Smooth muscle cell (in vitro differentiated cells): Measurements from ENCODE around the gene ELOVL6. TPM values are rescaled to one million over a fixed set of nuclear protein-coding genes. Genes with fewer than 3 reads are reported as not detected.

Experiments used
- DNase-seq: peaks from one replicate; lab custom pipeline; 2025; ENCODE audit not compliant: unreplicated experiment; lab: John Stamatoyannopoulos, UW
- H2AFZ ChIP-seq: fragments of 200-600 bp; sonication (generic); 2 replicates; pipeline ENCODE4 v1.6.0; 2016; ENCODE audit warnings: antibody characterized with exemption, low read depth, mild to moderate bottlenecking
- H3F3A ChIP-seq: fragments of 200-600 bp; sonication (generic); 2 replicates; pipeline ENCODE4 v1.6.0; 2017; ENCODE audit warnings: antibody characterized with exemption, low read depth
- H3K27ac ChIP-seq: fragments of 200-600 bp; sonication (generic); 2 replicates; pipeline ENCODE4 v1.5.1; 2016; ENCODE audit warnings: low read depth, mild to moderate bottlenecking
- H3K27me3 ChIP-seq: fragments of 200-600 bp; sonication (generic); 2 replicates; pipeline ENCODE4 v1.6.1; 2016; ENCODE audit warnings: low read depth, mild to moderate bottlenecking
- H3K36me3 ChIP-seq: fragments of 200-600 bp; sonication (generic); 2 replicates; pipeline ENCODE4 v1.5.1; 2016; ENCODE audit warnings: low read depth
- H3K4me1 ChIP-seq: fragments of 200-600 bp; sonication (generic); 2 replicates; pipeline ENCODE4 v1.5.1; 2016; ENCODE audit warnings: low read depth
- H3K4me2 ChIP-seq: fragments of 200-600 bp; sonication (generic); 2 replicates; pipeline ENCODE4 v1.6.0; 2016; ENCODE audit warnings: mild to moderate bottlenecking
- H3K4me3 ChIP-seq: fragments of 200-600 bp; sonication (generic); 2 replicates; pipeline ENCODE4 v1.5.1; 2016; ENCODE audit warnings: mild to moderate bottlenecking
- H3K79me2 ChIP-seq: fragments of 200-600 bp; sonication (generic); 2 replicates; pipeline ENCODE4 v1.6.0; 2016; ENCODE audit warnings: low read depth, mild to moderate bottlenecking
- H3K9ac ChIP-seq: fragments of 200-600 bp; sonication (generic); 2 replicates; pipeline ENCODE4 v1.6.0; 2016; ENCODE audit warnings: low read depth
- H3K9me3 ChIP-seq: fragments of 200-600 bp; sonication (generic); replicated peaks from 2 replicates; pipeline ENCODE4 v1.5.1; 2016; ENCODE audit warnings: low read depth
- H4K20me1 ChIP-seq: fragments of 200-600 bp; sonication (generic); 2 replicates; pipeline ENCODE4 v1.6.0; 2016; ENCODE audit warnings: low read depth
- WGBS: methylation state at CpG from one replicate; pipeline ENCODE4 v1.1.7; 2016; ENCODE audit warnings: low lambda C conversion rate; 5-methylcytosine and 5-hydroxymethylcytosine counted together
- polyA plus RNA-seq: library from polyadenylated mRNA; unstranded; fragments of >200 nt; fragmentation: Nextera tagmentation; extraction: Ambion mirVana; gene quantifications from 2 replicates; pipeline ENCODE4 v1.2.1, GENCODE V29; 2016
- total RNA-seq: library from RNA; depleted of rRNA; stranded (reverse); fragments of >200 nt; gene quantifications from 2 replicates; pipeline ENCODE4 v1.2.3, GENCODE V29; 2014
- TF ChIP-seq, protein P1 (sequence below): fragments of 200-600 bp; sonication (generic); IDR thresholded peaks from 2 replicates; pipeline ENCODE4 v1.5.1; 2017; ENCODE audit warnings: borderline replicate concordance, mild to moderate bottlenecking, antibody characterized with exemption; ENCODE audit not compliant: insufficient read depth, poor library complexity, severe bottlenecking

The ELOVL6 gene
- total and polyA plus RNA-seq, 2 experiments from 2014 or later = 7.8 to 11.6 TPM

DNA sequence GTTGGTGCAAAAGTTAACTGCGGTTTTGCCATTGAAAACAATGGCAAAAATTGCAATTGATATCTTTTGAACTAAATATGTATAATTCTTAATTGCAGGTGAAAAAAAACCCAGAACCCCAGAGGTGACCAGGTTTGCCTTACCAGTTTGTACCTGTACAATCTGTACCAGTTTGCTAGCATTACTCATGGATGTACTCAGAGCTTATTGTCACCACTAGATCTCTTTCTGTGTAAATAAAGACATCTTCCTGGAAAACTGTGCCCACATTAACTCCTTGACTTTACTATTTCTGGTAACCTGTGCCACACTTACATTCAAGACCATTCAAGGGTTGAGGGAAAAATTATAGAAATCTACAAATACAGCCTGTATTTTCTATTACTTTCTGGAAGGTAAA is 139.7 kb downstream of the ELOVL6 start:
- H3K36me3 ChIP-seq = no peaks in the 10 kb centered on the region
- H3K79me2 ChIP-seq = no peaks in the 10 kb centered on the region
- WGBS = 91% methylated on average over 1 of the region's 1 CpG
- no peak for DNase-seq
- H3F3A ChIP-seq = no peaks in the 10 kb centered on the region
- H3K4me1 ChIP-seq = peaks cover 4% of the 10 kb centered on the region
- no peak overlapping the region for H3K4me2 ChIP-seq
- H3K27ac ChIP-seq = no peak overlapping the region
- no peaks in the 10 kb centered on the region for H3K9me3 ChIP-seq
- H3K27me3 ChIP-seq = no peaks in the 10 kb centered on the region
- TF ChIP-seq, protein P1, sequence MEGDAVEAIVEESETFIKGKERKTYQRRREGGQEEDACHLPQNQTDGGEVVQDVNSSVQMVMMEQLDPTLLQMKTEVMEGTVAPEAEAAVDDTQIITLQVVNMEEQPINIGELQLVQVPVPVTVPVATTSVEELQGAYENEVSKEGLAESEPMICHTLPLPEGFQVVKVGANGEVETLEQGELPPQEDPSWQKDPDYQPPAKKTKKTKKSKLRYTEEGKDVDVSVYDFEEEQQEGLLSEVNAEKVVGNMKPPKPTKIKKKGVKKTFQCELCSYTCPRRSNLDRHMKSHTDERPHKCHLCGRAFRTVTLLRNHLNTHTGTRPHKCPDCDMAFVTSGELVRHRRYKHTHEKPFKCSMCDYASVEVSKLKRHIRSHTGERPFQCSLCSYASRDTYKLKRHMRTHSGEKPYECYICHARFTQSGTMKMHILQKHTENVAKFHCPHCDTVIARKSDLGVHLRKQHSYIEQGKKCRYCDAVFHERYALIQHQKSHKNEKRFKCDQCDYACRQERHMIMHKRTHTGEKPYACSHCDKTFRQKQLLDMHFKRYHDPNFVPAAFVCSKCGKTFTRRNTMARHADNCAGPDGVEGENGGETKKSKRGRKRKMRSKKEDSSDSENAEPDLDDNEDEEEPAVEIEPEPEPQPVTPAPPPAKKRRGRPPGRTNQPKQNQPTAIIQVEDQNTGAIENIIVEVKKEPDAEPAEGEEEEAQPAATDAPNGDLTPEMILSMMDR = no peak
- no peak overlapping the region for H3K4me3 ChIP-seq
- no peak overlapping the region for H3K9ac ChIP-seq
- H4K20me1 ChIP-seq = peaks cover 4% of the 10 kb centered on the region
- no peak overlapping the region for H2AFZ ChIP-seq

DNA sequence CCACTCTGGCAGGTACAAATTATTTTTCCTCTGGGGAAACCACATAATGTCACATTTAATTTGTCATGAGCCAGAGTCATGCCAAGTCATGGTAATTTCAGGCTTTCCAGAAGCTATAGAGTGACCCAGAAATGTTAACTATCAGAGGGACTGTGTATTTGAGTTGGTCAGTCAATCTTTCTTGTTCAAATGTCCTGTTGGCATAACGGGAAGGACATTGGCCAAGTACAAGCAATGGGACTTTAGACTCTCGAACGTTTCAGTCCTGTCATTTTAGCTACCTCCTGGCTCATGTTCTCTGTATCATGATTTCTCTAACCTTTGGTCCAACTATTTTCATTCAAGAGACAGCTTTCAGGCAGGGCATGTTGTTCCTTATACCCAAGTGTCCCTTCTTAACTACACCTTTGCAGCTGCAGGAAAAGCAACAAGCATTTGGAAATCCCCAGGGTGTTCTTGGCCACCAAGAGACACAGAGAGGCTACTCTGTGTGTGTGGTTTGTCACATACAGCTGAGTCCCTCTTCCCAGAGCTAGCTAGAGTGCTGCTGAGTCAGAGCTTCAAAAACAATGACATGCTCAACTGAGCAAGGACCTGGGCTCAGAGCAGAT is 143.2 kb downstream of the ELOVL6 start:
- no peaks in the 10 kb centered on the region for H3K79me2 ChIP-seq
- WGBS = 94% methylated on average over 3 of the region's 3 CpGs
- no peak overlapping the region for H2AFZ ChIP-seq
- H3K4me1 ChIP-seq = peaks cover 4% of the 10 kb centered on the region
- H4K20me1 ChIP-seq = no peaks in the 10 kb centered on the region
- TF ChIP-seq, protein P1 = no peak
- no peak overlapping the region for H3K4me2 ChIP-seq
- no peaks in the 10 kb centered on the region for H3K36me3 ChIP-seq
- H3K9ac ChIP-seq = no peak overlapping the region
- H3K4me3 ChIP-seq = no peak overlapping the region
- H3F3A ChIP-seq = no peaks in the 10 kb centered on the region
- H3K27ac ChIP-seq = no peak overlapping the region
- H3K9me3 ChIP-seq = no peaks in the 10 kb centered on the region
- DNase-seq = no peak
- H3K27me3 ChIP-seq = no peaks in the 10 kb centered on the region

DNA sequence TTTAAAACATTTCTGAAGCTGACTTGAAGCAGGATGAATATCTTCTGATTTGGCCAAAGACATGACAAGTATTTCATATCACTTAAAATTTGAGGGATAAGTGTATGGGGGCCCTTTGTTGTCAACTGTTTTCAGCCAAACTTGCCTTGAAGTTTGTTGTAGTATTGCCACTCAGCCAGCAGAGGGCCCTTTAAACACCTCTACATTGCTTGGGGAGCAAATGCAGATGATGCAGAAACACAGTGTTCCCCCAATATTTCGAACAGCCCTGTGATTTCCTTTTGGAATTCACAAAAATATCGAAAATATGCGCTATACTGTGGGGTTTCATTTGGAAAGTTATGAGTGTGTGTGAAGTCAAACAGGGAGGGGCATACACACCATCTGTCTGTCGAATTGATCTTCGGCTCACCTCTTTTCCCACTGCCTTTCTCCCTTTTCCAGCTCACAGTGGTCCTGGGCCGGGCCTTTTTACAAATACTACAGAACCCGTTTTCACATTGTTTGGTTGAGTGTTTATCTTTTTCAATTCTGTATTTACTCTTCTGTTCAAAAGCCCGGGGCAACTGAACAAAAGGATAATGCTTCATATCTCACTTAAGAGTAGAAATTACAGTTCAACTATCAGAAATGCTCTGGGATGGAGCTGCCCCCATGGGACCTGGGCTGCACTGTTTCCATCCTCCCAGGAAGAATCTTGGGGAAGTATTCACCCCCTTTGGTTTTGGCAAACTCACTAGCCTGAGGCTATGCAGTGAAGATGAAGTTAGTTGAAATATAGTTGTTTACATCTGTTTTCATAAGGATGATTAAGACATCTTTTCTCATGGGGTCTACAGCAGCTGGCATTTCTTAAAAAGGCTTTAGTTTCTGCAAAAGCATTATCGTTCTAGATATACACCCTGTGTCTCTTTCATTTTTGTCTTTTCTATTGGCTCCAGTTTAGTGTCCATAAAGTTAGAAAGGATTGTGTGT is 148.2 kb downstream of the ELOVL6 start:
- Histone ChIP-seq H3K27ac (no peak overlapping the region), H4K20me1 (no peaks in the 10 kb centered on the region), H2AFZ (no peak overlapping the region), H3K4me1 (no peaks in the 10 kb centered on the region), H3K9me3 (no peaks in the 10 kb centered on the region), H3F3A (no peaks in the 10 kb centered on the region), H3K79me2 (no peaks in the 10 kb centered on the region), H3K9ac (no peak overlapping the region), H3K4me3 (no peak overlapping the region), H3K27me3 (no peaks in the 10 kb centered on the region), H3K36me3 (no peaks in the 10 kb centered on the region), H3K4me2 (no peak overlapping the region)
- no peak for DNase-seq
- TF ChIP-seq, protein P1 = peak; percentile 74
- 78% methylated on average over 9 of the region's 9 CpGs for WGBS
